Measurements from ENCODE around the gene LTBP3. TPM values are rescaled to one million over a fixed set of nuclear protein-coding genes. Genes with fewer than 3 reads are reported as not detected.

The LTBP3 gene
- total and polyA plus RNA-seq, 2 of the 4 experiments (the other 2 are of a cell fraction) = 6.6 to 145 TPM

DNA sequence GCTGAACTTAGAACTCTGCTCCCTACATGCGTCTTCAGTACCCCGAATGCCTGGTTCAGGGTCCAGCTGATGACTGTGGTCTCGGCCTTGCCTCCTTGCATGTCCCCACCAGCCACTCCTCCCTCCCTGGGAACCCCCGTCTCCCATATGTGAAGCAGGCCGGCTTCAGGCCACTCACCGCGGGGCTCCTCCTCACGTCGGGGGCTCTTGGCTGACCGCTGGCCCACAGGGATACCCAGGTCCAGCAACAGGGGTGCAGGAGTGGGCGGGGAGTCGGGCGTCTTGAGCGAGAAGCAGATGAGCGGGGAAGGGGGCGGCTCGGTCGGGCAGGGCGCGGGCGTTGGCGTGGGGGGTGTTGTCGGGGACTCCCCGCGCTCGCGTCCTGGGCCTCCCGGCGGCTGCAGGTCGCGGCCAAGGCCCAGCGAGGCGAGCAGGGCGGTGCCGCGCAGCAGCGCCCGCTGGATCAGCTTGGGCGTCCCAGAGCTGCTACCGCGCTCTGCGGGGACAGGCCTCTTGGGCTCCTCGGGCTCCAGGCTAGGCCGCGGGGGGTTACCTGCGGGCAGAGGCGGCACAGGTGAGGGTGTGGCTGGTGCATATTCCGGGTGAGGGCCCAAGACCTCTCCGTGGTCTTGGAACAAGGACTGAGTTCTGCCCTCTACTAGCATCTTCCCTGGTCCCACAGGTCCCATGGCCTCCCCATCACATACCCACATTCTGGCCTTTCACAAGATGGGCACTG lies 41.2 kb upstream of the LTBP3 start:
- dilution Hi-C loops (cut with HindIII; ENCODE audit: low sequenced_read_pairs, unreplicated experiment) = no loop called here
- no peak overlapping the region for H4K8ac ChIP-seq (ENCODE audit: low read depth in 2 of 2, low read length in 2 of 2)
- no peaks in the 10 kb centered on the region; the same call in 1 of the 2 replicates for H4K20me1 ChIP-seq (ENCODE audit: insufficient read depth, low read length)
- no peak overlapping the region for H3K4ac ChIP-seq (ENCODE audit: low read depth, low read length)
- H3K56ac ChIP-seq (ENCODE audit: extremely low read depth, insufficient read depth, low read length) = no peak overlapping the region
- CTCF ChIA-PET = no interaction called here
- H3K79me1 ChIP-seq (ENCODE audit: low read depth in 1 of 2, low read length in 2 of 2) = 0 out of 4 replicates have a peak, but pooled peaks cover 0 to 3% of the 10 kb centered on the region in 2 experiments
- peaks cover 37% of the 10 kb centered on the region for H3K36me3 ChIP-seq (ENCODE audit: control insufficient read depth, insufficient read depth, low read length)
- TF ChIP-seq FOS (IDR thresholded peaks at IDR 0.05; ENCODE audit: low read depth, low read length) = no peak
- no peak for TF ChIP-seq RFX5 (IDR thresholded peaks at IDR 0.05; ENCODE audit: low read depth, low read length)
- TF ChIP-seq, protein P1, sequence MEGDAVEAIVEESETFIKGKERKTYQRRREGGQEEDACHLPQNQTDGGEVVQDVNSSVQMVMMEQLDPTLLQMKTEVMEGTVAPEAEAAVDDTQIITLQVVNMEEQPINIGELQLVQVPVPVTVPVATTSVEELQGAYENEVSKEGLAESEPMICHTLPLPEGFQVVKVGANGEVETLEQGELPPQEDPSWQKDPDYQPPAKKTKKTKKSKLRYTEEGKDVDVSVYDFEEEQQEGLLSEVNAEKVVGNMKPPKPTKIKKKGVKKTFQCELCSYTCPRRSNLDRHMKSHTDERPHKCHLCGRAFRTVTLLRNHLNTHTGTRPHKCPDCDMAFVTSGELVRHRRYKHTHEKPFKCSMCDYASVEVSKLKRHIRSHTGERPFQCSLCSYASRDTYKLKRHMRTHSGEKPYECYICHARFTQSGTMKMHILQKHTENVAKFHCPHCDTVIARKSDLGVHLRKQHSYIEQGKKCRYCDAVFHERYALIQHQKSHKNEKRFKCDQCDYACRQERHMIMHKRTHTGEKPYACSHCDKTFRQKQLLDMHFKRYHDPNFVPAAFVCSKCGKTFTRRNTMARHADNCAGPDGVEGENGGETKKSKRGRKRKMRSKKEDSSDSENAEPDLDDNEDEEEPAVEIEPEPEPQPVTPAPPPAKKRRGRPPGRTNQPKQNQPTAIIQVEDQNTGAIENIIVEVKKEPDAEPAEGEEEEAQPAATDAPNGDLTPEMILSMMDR (conservative IDR thresholded peaks at IDR 0.05; ENCODE audit: low read depth, low read length) = no peak
- TF ChIP-seq CHD1 (IDR thresholded peaks at IDR 0.05; ENCODE audit: low read depth, low read length) = no peak
- no peak for TF ChIP-seq MAFK (IDR thresholded peaks at IDR 0.05; ENCODE audit: low read depth, low read length)
- TF ChIP-seq CEBPB (IDR thresholded peaks at IDR 0.05; ENCODE audit: low read depth, low read length) = no peak
- TF ChIP-seq, protein P2, sequence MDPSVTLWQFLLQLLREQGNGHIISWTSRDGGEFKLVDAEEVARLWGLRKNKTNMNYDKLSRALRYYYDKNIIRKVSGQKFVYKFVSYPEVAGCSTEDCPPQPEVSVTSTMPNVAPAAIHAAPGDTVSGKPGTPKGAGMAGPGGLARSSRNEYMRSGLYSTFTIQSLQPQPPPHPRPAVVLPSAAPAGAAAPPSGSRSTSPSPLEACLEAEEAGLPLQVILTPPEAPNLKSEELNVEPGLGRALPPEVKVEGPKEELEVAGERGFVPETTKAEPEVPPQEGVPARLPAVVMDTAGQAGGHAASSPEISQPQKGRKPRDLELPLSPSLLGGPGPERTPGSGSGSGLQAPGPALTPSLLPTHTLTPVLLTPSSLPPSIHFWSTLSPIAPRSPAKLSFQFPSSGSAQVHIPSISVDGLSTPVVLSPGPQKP (IDR thresholded peaks at IDR 0.05; ENCODE audit: borderline replicate concordance, low read depth, low read length) = no peak
- no peak for TF ChIP-seq POLR2A (IDR thresholded peaks at IDR 0.05; ENCODE audit: low read depth, low read length)
- TF ChIP-seq RAD21 (IDR thresholded peaks at IDR 0.05; ENCODE audit: low read length) = no peak
- no peak for TF ChIP-seq SMC3 (IDR thresholded peaks at IDR 0.05; ENCODE audit: low read depth, low read length)
- TF ChIP-seq MXI1 (IDR thresholded peaks at IDR 0.05; ENCODE audit: borderline replicate concordance, low read depth, low read length) = no peak
- no peak for TF ChIP-seq NFE2L2 (IDR thresholded peaks at IDR 0.05; ENCODE audit: low read depth, low read length)
- TF ChIP-seq BHLHE40 (IDR thresholded peaks at IDR 0.05; ENCODE audit: low read depth, low read length) = no peak
- no peak for TF ChIP-seq MAZ (IDR thresholded peaks at IDR 0.05; ENCODE audit: borderline replicate concordance, low read depth, low read length)
- TF ChIP-seq, protein P3, sequence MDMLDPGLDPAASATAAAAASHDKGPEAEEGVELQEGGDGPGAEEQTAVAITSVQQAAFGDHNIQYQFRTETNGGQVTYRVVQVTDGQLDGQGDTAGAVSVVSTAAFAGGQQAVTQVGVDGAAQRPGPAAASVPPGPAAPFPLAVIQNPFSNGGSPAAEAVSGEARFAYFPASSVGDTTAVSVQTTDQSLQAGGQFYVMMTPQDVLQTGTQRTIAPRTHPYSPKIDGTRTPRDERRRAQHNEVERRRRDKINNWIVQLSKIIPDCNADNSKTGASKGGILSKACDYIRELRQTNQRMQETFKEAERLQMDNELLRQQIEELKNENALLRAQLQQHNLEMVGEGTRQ (IDR thresholded peaks at IDR 0.05; ENCODE audit: low read depth, low read length) = no peak
- no peak for TF ChIP-seq RCOR1 (IDR thresholded peaks at IDR 0.05; ENCODE audit: insufficient replicate concordance, low read length)
- H3K9ac ChIP-seq (ENCODE audit: low read depth, low read length) = no peak overlapping the region
- H3K18ac ChIP-seq (ENCODE audit: low read depth, low read length) = no peak overlapping the region
- 83% methylated on average over 28 of the region's 49 CpGs; no CpG with 5 or more reads in 1 of the 2 experiments for WGBS, 2 experiments (ENCODE audit: extremely low coverage in 2 of 2, insufficient read length in 1 of 2)
- H3K23ac ChIP-seq (ENCODE audit: low read depth, low read length) = no peak overlapping the region
- no peak overlapping the region for H2BK20ac ChIP-seq (ENCODE audit: low read depth, low read length)
- no peak overlapping the region for H3K14ac ChIP-seq (replicated peaks; ENCODE audit: low read depth, low read length)
- no peaks in the 10 kb centered on the region for H3K9me1 ChIP-seq (ENCODE audit: insufficient read depth, low read length)
- no TSS peak for BruUV-seq (replicated peaks)
- no peak overlapping the region for H3K4me3 ChIP-seq (ENCODE audit: insufficient read depth, low read depth, low read length)
- no peaks in the 10 kb centered on the region for H3K27me3 ChIP-seq (ENCODE audit: control insufficient read depth, insufficient read depth, low read length)
- H2BK120ac ChIP-seq (ENCODE audit: low read depth, low read length) = no peak overlapping the region
- POLR2A ChIA-PET (ENCODE audit: unreplicated experiment) = no interaction called here
- H2BK15ac ChIP-seq (ENCODE audit: low read depth, low read length) = no peak overlapping the region
- H3K27ac ChIP-seq (ENCODE audit: insufficient read depth, low read length) = no peak overlapping the region
- H2AFZ ChIP-seq (replicated peaks; ENCODE audit: low read length, poor library complexity) = peak overlapping the region; percentile 21
- no peaks in the 10 kb centered on the region for H3K4me1 ChIP-seq (ENCODE audit: control insufficient read depth, insufficient read depth, low read length)
- no peak overlapping the region for H3K4me2 ChIP-seq (ENCODE audit: low read depth, low read length)
- no peak overlapping the region for H4K91ac ChIP-seq (ENCODE audit: insufficient read depth, low read depth, low read length)
- H4K5ac ChIP-seq (ENCODE audit: low read depth, low read length) = no peak overlapping the region
- ATAC-seq (ENCODE audit: low read depth) (no peak), DNase-seq (no peak)
- no peak overlapping the region for H2AK5ac ChIP-seq (ENCODE audit: low read depth, low read length)
- no peak overlapping the region for H2AK9ac ChIP-seq (replicated peaks; ENCODE audit: low read depth, low read length, poor library complexity)
- intact Hi-C loops (cut with micrococcal nuclease) = no loop called here
- H3K9me3 ChIP-seq (ENCODE audit: control insufficient read depth, insufficient read depth, low read length) = no peaks in the 10 kb centered on the region
- H2BK5ac ChIP-seq (ENCODE audit: low read depth, low read length, poor library complexity, severe bottlenecking) = no peak overlapping the region
- in situ Hi-C loops (cut with MboI; ENCODE audit: low sequenced_read_pairs) = no loop called here

All from IMR-90 (cell line).